B cell (primary cell): ENCODE results near the gene DNAJC8. TPM values are rescaled to one million over a fixed set of nuclear protein-coding genes. Genes with fewer than 3 reads are reported as not detected.

ENCODE experiments used
- ATAC-seq: fragments of 200-7000 bp; cut with Tn5 transposase; one replicate; pipeline ENCODE4 v1.10.0; 2021; ENCODE audit warnings: low read depth, mild to moderate bottlenecking, moderate number of reproducible peaks, moderate library complexity
- CTCF ChIA-PET: fragments of 350-600 bp; sonication (Branson Sonifier 250); formaldehyde crosslinking; loops from one replicate; lab custom pipeline; 2021; ENCODE audit warnings: antibody characterized with exemption, inconsistent platforms; lab: Charles Lee
- POLR2A ChIA-PET: fragments of 350-600 bp; sonication (Branson Sonifier 250); formaldehyde crosslinking; loops from one replicate; lab custom pipeline; 2021; ENCODE audit warnings: antibody characterized with exemption; lab: Charles Lee
- DNase-seq: peaks from one replicate; pipeline ENCODE4 v3.0.0; 2013
- H2AFZ ChIP-seq: 2 replicates; pipeline ENCODE4 v1.6.1; 2012; ENCODE audit warnings: mild to moderate bottlenecking, low read depth, low read length; ENCODE audit not compliant: insufficient read depth, poor library complexity, severe bottlenecking
- H3K27ac ChIP-seq, 2 donors: 1 replicate in 1 of 2; 2 replicates in 1 of 2; pipeline ENCODE4 v1.5.1; 2012 to 2013; ENCODE audit warnings: low read length in 2 of 2, mild to moderate bottlenecking in 2 of 2, moderate library complexity in 1 of 2
- H3K27me3 ChIP-seq, 4 experiments: fragments of 200-600 bp in 1 of 4; sonication (generic) in 1 of 4; replicated peaks in 1 of 4; 1 replicate in 2 of 4; 2 replicates in 2 of 4; pipeline versions ENCODE4 v1.6.1 to v1.7.0; 2013 to 2016; ENCODE audit warnings: low read length in 3 of 4, mild to moderate bottlenecking in 2 of 4, mixed read lengths in 1 of 4, moderate library complexity in 1 of 4; ENCODE audit not compliant: insufficient read depth in 4 of 4, control insufficient read depth in 3 of 4; ENCODE audit errors: control extremely low read depth in 1 of 4
- H3K36me3 ChIP-seq, 2 experiments: replicated peaks in 1 of 2; 1 replicate in 1 of 2; 2 replicates in 1 of 2; pipeline versions ENCODE4 v1.6.1 to v1.7.1; 2013; ENCODE audit warnings: low read length in 1 of 2; ENCODE audit not compliant: insufficient read depth in 2 of 2, control insufficient read depth in 1 of 2; ENCODE audit errors: control extremely low read depth in 1 of 2, extremely low read depth in 1 of 2
- H3K4me1 ChIP-seq, 2 donors: fragments of 200-600 bp in 1 of 2; sonication (generic) in 1 of 2; 1 replicate in 1 of 2; 2 replicates in 1 of 2; pipeline versions ENCODE4 v1.5.1 to v1.6.1; 2013 to 2017; ENCODE audit warnings: low read length in 2 of 2; ENCODE audit not compliant: control insufficient read depth in 2 of 2, insufficient read depth in 2 of 2
- H3K4me2 ChIP-seq: replicated peaks from 2 replicates; pipeline ENCODE3; 2012; ENCODE audit warnings: mild to moderate bottlenecking, low read depth, low read length; ENCODE audit not compliant: poor library complexity, severe bottlenecking
- H3K4me3 ChIP-seq, 5 experiments: fragments of 200-600 bp in 1 of 5; sonication (generic) in 1 of 5; 1 replicate in 3 of 5; 2 replicates in 2 of 5; pipeline versions ENCODE4 v1.5.1 to v1.7.0; 2011 to 2016; ENCODE audit warnings: low read length in 4 of 5, mild to moderate bottlenecking in 4 of 5, low read depth in 2 of 5, control low read depth in 1 of 5, moderate library complexity in 1 of 5; ENCODE audit not compliant: insufficient read depth in 1 of 5; ENCODE audit errors: control extremely low read depth in 1 of 5, extremely low read depth in 1 of 5
- H3K79me2 ChIP-seq: fragments of 200-600 bp; sonication (generic); one replicate; pipeline ENCODE4 v1.6.0; 2016; ENCODE audit warnings: low read length; ENCODE audit not compliant: control insufficient read depth, insufficient read depth
- H3K9ac ChIP-seq: fragments of 200-600 bp; sonication (generic); 2 replicates; pipeline ENCODE4 v1.6.1; 2017; ENCODE audit warnings: mild to moderate bottlenecking, low read length, moderate library complexity
- H3K9me3 ChIP-seq, 3 donors: one replicate each; pipeline versions ENCODE4 v1.6.1 to v1.7.1; 2013; ENCODE audit warnings: low read length in 2 of 3; ENCODE audit not compliant: control insufficient read depth in 2 of 3, insufficient read depth in 1 of 3; ENCODE audit errors: control extremely low read depth in 1 of 3
- H4K20me1 ChIP-seq: 2 replicates; pipeline ENCODE4 v1.6.0; 2012; ENCODE audit warnings: mild to moderate bottlenecking, low read length; ENCODE audit not compliant: insufficient read depth, control insufficient read depth, poor library complexity, severe bottlenecking
- H3K27ac Mint-ChIP-seq: one replicate; pipeline ENCODE4 v1.8.0; 2021; ENCODE audit warnings: mixed read lengths
- H3K27me3 Mint-ChIP-seq: one replicate; pipeline ENCODE4 v1.8.0; 2021; ENCODE audit warnings: mixed read lengths
- H3K4me1 Mint-ChIP-seq: one replicate; pipeline ENCODE4 v1.8.0; 2021; ENCODE audit warnings: mixed read lengths
- H3K4me3 Mint-ChIP-seq: one replicate; pipeline ENCODE4 v1.8.0; 2021; ENCODE audit warnings: mixed read lengths
- H3K9me3 Mint-ChIP-seq: one replicate; pipeline ENCODE4 v1.8.0; 2022; ENCODE audit warnings: mixed read lengths; ENCODE audit not compliant: insufficient read depth
- CTCF ChIP-seq: fragments of 200-600 bp; IDR thresholded peaks from one replicate; pipeline ENCODE4 v1.8.0; 2022; ENCODE audit warnings: antibody characterized with exemption, mild to moderate bottlenecking
- EZH2 ChIP-seq: IDR thresholded peaks from 2 replicates; pipeline ENCODE4 v1.6.1; 2012; ENCODE audit warnings: borderline replicate concordance, low read depth, mild to moderate bottlenecking, moderate library complexity, low read length; ENCODE audit not compliant: insufficient read depth, poor library complexity, severe bottlenecking
- WGBS: methylation state at CpG from one replicate; pipeline ENCODE4 v1.1.5; 2013; ENCODE audit warnings: missing lambda C conversion rate; ENCODE audit not compliant: insufficient coverage; 5-methylcytosine and 5-hydroxymethylcytosine counted together
- intact Hi-C: fragments of 100-400 bp; cut with micrococcal nuclease; formaldehyde crosslinking; loops from one replicate; pipeline ENCODE4 v1.10.0; 2022
- polyA plus RNA-seq: library from polyadenylated mRNA; depleted of rRNA; stranded (reverse); fragments of >200 nt; gene quantifications from 2 replicates; pipeline ENCODE4 v1.2.3, GENCODE V29; 2012
- total RNA-seq, 2 donors: library from RNA; stranded (reverse); fragments of 120-200 nt in 1 of 2; gene quantifications; 1 replicate in 1 of 2; 2 replicates in 1 of 2; pipeline versions ENCODE4 v1.2.3 to v1.2.4, GENCODE V29; 2013 to 2022

The DNAJC8 gene
- total and polyA plus RNA-seq, 2 donors (not counting 1 experiment from before 2014, with no cell fraction given) = 26.3 to 74.6 TPM

GRCh38 chr1:28280501-28280900 is 47.7 kb upstream of the DNAJC8 start:
- Mint-ChIP-seq H3K27me3 (no peaks in the 10 kb centered on the region), H3K9me3 (no peaks in the 10 kb centered on the region), H3K4me1 (no peaks in the 10 kb centered on the region), H3K27ac (no peak overlapping the region), H3K4me3 (no peak overlapping the region)
- ChIA-PET POLR2A (interaction anchor here (0.6 kb wide), 1 partner anchor 309 kb away, joined by 6 read pairs; no protein-coding TSS in a partner anchor), CTCF (no interaction called here)
- 94% methylated on average over 8 of the region's 8 CpGs for WGBS
- DNase-seq = no peak
- H2AFZ ChIP-seq = no peak overlapping the region
- no peak overlapping the region for H3K4me2 ChIP-seq
- peaks cover 1 to 20% of the 10 kb centered on the region in 2 experiments for H3K36me3 ChIP-seq
- H4K20me1 ChIP-seq = no peaks in the 10 kb centered on the region
- intact Hi-C loops = no loop called here
- H3K79me2 ChIP-seq = no peaks in the 10 kb centered on the region
- ATAC-seq = no peak
- no peak overlapping the region for H3K4me3 ChIP-seq
- no peak overlapping the region for H3K27ac ChIP-seq
- no peaks in the 10 kb centered on the region for H3K27me3 ChIP-seq
- H3K4me1 ChIP-seq = no peaks in the 10 kb centered on the region
- H3K9me3 ChIP-seq = no peaks in the 10 kb centered on the region
- H3K9ac ChIP-seq = no peak overlapping the region
- TF ChIP-seq EZH2 (no peak), CTCF (no peak)

GRCh38 chr1:28279721-28280120 is 46.9 kb upstream of the DNAJC8 start:
- Mint-ChIP-seq H3K9me3 (no peaks in the 10 kb centered on the region), H3K4me3 (no peak overlapping the region), H3K27me3 (no peaks in the 10 kb centered on the region), H3K27ac (no peak overlapping the region), H3K4me1 (no peaks in the 10 kb centered on the region)
- Histone ChIP-seq H3K27me3 (no peaks in the 10 kb centered on the region), H3K4me1 (no peaks in the 10 kb centered on the region), H3K36me3 (peaks cover 3 to 25% of the 10 kb centered on the region in 2 experiments), H3K4me3 (no peak overlapping the region), H3K9ac (no peak overlapping the region), H3K9me3 (no peaks in the 10 kb centered on the region), H4K20me1 (no peaks in the 10 kb centered on the region), H3K27ac (no peak overlapping the region), H3K4me2 (no peak overlapping the region), H3K79me2 (no peaks in the 10 kb centered on the region), H2AFZ (no peak overlapping the region)
- TF ChIP-seq EZH2 (no peak), CTCF (no peak)
- ChIA-PET CTCF (no interaction called here), POLR2A (no interaction called here)
- WGBS = 82% methylated on average over 2 of the region's 7 CpGs
- intact Hi-C loops = no loop called here
- ATAC-seq = no peak
- no peak for DNase-seq
